Bronchial epithelial cell (primary cell): Measurements from ENCODE around the gene ANXA6. TPM values are rescaled to one million over a fixed set of nuclear protein-coding genes. Genes with fewer than 3 reads are reported as not detected.

Experiments used
- DNase-seq: peaks from one replicate; pipeline ENCODE4 v3.0.0-alpha.2; 2010; ENCODE audit warnings: low read depth
- FAIRE-seq: peaks from 2 replicates; lab custom pipeline; 2011; peaks lifted over from hg19 to GRCh38; lab: Jason Lieb, UNC
- H3K27me3 ChIP-seq: 2 replicates; pipeline ENCODE4 v1.5.1; 2011; ENCODE audit warnings: low read length; ENCODE audit not compliant: control insufficient read depth, insufficient read depth
- H3K36me3 ChIP-seq: 2 replicates; pipeline ENCODE4 v1.5.1; 2011; ENCODE audit warnings: low read length; ENCODE audit not compliant: control insufficient read depth, insufficient read depth
- H3K4me3 ChIP-seq: 2 replicates; pipeline ENCODE4 v1.5.1; 2011; ENCODE audit warnings: mild to moderate bottlenecking, low read depth, low read length, control low read depth
- total RNA-seq: library from RNA; depleted of rRNA; stranded (reverse); fragments of >200 nt; gene quantifications from 2 replicates; pipeline ENCODE4 v1.2.1, GENCODE V29; 2014
- TF ChIP-seq, protein P1 (sequence below): IDR thresholded peaks from 2 replicates; pipeline ENCODE4 v1.5.1; 2011; ENCODE audit warnings: mild to moderate bottlenecking, moderate library complexity, low read length, control low read depth, inconsistent platforms; ENCODE audit not compliant: insufficient read depth, severe bottlenecking

ANXA6 gene
- total RNA-seq, 1 donor from 2014 or later: 11.3 TPM

DNA sequence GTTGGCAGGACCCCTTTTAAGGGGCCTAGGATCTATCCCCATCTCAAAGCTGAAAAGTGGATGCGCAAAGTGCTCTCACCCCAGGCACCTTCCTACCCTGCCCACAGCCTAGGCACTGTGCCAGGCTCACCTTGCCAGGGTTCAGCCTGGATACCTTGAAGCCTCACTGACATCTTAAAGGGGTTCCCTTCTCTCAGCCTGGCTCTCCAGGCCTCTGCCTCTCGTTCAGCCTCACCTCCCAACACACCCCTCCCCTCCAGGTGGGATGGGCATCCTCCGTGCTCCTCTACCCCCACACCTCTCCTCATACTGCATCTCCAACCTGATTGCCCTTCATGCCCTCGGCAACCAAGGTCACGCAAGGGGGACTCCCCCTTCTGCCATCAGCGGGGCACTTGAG, 102.2 kb downstream of the ANXA6 start:
- no peak for FAIRE-seq

GRCh38 chr5:151054709-151055108, 102.9 kb downstream of the ANXA6 start:
- no peak for DNase-seq
- TF ChIP-seq, protein P1, sequence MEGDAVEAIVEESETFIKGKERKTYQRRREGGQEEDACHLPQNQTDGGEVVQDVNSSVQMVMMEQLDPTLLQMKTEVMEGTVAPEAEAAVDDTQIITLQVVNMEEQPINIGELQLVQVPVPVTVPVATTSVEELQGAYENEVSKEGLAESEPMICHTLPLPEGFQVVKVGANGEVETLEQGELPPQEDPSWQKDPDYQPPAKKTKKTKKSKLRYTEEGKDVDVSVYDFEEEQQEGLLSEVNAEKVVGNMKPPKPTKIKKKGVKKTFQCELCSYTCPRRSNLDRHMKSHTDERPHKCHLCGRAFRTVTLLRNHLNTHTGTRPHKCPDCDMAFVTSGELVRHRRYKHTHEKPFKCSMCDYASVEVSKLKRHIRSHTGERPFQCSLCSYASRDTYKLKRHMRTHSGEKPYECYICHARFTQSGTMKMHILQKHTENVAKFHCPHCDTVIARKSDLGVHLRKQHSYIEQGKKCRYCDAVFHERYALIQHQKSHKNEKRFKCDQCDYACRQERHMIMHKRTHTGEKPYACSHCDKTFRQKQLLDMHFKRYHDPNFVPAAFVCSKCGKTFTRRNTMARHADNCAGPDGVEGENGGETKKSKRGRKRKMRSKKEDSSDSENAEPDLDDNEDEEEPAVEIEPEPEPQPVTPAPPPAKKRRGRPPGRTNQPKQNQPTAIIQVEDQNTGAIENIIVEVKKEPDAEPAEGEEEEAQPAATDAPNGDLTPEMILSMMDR: no peak
- Histone ChIP-seq H3K27me3 (no peaks in the 10 kb centered on the region), H3K36me3 (peaks cover 46% of the 10 kb centered on the region), H3K4me3 (no peak overlapping the region)
- no peak for FAIRE-seq

More for the DNA sequence above, 102.2 kb downstream of the ANXA6 start:
- no peak overlapping the region for H3K4me3 ChIP-seq
- DNase-seq: no peak
- TF ChIP-seq, protein P1: no peak
- H3K36me3 ChIP-seq: peaks cover 49% of the 10 kb centered on the region
- no peaks in the 10 kb centered on the region for H3K27me3 ChIP-seq

GRCh38 chr5:151053796-151054462, 103.7 kb downstream of the ANXA6 start:
- H3K36me3 ChIP-seq: peaks cover 49% of the 10 kb centered on the region
- TF ChIP-seq, protein P1: no peak
- no peak overlapping the region for H3K4me3 ChIP-seq
- no peak for DNase-seq
- H3K27me3 ChIP-seq: no peaks in the 10 kb centered on the region
- no peak for FAIRE-seq

DNA sequence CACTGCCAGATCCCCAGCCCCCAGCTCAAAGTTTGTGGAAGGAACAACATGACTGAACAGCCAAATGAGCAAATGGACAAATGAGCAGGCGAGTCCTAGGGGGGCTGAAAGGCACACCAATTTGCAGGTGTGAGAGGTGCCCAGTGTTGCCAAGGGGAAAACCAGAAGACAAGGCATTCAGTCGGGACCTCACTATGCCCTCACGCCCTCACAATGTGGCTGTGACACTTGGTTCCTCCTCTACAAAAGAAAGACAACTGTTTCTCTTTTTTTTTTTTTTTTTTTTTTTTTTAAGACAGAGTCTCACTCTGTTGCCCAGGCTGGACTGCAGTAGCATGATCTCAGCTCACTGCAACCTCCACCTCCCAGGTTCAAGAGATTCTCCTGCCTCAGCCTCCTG, 104.7 kb downstream of the ANXA6 start:
- peaks cover 49% of the 10 kb centered on the region for H3K36me3 ChIP-seq

GRCh38 chr5:151051931-151052608, 105.5 kb downstream of the ANXA6 start:
- Histone ChIP-seq H3K4me3 (no peak overlapping the region), H3K27me3 (no peaks in the 10 kb centered on the region), H3K36me3 (peaks cover 52% of the 10 kb centered on the region)
- FAIRE-seq (no peak), DNase-seq (no peak)
- TF ChIP-seq, protein P1: no peak

More for the DNA sequence above, 104.7 kb downstream of the ANXA6 start:
- DNase-seq: no peak
- Histone ChIP-seq H3K27me3 (no peaks in the 10 kb centered on the region), H3K4me3 (no peak overlapping the region)
- FAIRE-seq: no peak
- TF ChIP-seq, protein P1: no peak
